OCI-LY1 (cell line): Measurements from ENCODE around the gene CBFA2T3.

ENCODE experiments used
- H2AFZ ChIP-seq: fragments of 200-600 bp; sonication (generic), shearing (Covaris generic); 2 replicates; pipeline ENCODE4 v1.6.0; 2014; ENCODE audit warnings: antibody characterized with exemption, mild to moderate bottlenecking, low read length
- H3F3A ChIP-seq: fragments of 200-600 bp; sonication (generic), shearing (Covaris generic); 2 replicates; pipeline ENCODE4 v1.6.0; 2014; ENCODE audit warnings: mild to moderate bottlenecking, antibody characterized with exemption, low read length, moderate library complexity; ENCODE audit not compliant: insufficient read depth
- H3K27ac ChIP-seq: fragments of 200-600 bp; sonication (generic); 2 replicates; pipeline ENCODE4 v1.5.1; 2014; ENCODE audit warnings: low read length, mixed run types, mild to moderate bottlenecking, low read depth; ENCODE audit not compliant: poor library complexity, severe bottlenecking
- H3K27me3 ChIP-seq: fragments of 200-600 bp; sonication (generic); 2 replicates; pipeline ENCODE4 v1.6.0; 2014; ENCODE audit warnings: antibody characterized with exemption, mild to moderate bottlenecking, low read length, moderate library complexity; ENCODE audit not compliant: insufficient read depth
- H3K36me3 ChIP-seq: fragments of 200-600 bp; sonication (generic); 2 replicates; pipeline ENCODE4 v1.6.1; 2014; ENCODE audit warnings: mild to moderate bottlenecking, antibody characterized with exemption, low read length, moderate library complexity, mixed read lengths; ENCODE audit not compliant: insufficient read depth
- H3K4me1 ChIP-seq: fragments of 200-600 bp; sonication (generic); 2 replicates; pipeline ENCODE4 v1.5.1; 2014; ENCODE audit warnings: mild to moderate bottlenecking, low read length, moderate library complexity; ENCODE audit not compliant: insufficient read depth, severe bottlenecking
- H3K4me2 ChIP-seq: fragments of 200-600 bp; sonication (generic), shearing (Covaris generic); 2 replicates; pipeline ENCODE4 v1.6.1; 2014; ENCODE audit warnings: low read length
- H3K4me3 ChIP-seq: fragments of 200-600 bp; sonication (generic); 2 replicates; pipeline ENCODE4 v1.5.1; 2014; ENCODE audit warnings: low read length, low read depth, mild to moderate bottlenecking, mixed read lengths; ENCODE audit not compliant: poor library complexity, severe bottlenecking
- H3K79me2 ChIP-seq: fragments of 200-600 bp; shearing (Covaris generic); 2 replicates; pipeline ENCODE4 v1.6.1; 2016; ENCODE audit warnings: mixed run types, low read length, mixed read lengths; ENCODE audit not compliant: insufficient read depth
- H3K9ac ChIP-seq: fragments of 200-600 bp; sonication (generic), shearing (Covaris generic); 2 replicates; pipeline ENCODE4 v1.6.1; 2014; ENCODE audit warnings: mild to moderate bottlenecking, low read length, mixed read lengths
- H3K9me2 ChIP-seq: fragments of 200-600 bp; sonication (generic), shearing (Covaris generic); 2 replicates; pipeline ENCODE4 v1.6.1; 2014; ENCODE audit warnings: low read depth, mild to moderate bottlenecking, low read length, mixed read lengths
- H3K9me3 ChIP-seq: fragments of 200-600 bp; shearing (Covaris generic); 2 replicates; pipeline ENCODE4 v1.6.1; 2014; ENCODE audit warnings: low read length, mixed read lengths
- H4K20me1 ChIP-seq: fragments of 200-600 bp; sonication (generic), shearing (Covaris generic); 2 replicates; pipeline ENCODE4 v1.6.0; 2016; ENCODE audit warnings: mild to moderate bottlenecking, low read length; ENCODE audit not compliant: insufficient read depth
- EZH2 ChIP-seq: fragments of 200-600 bp; sonication (generic), shearing (Covaris generic); IDR thresholded peaks from 2 replicates; pipeline ENCODE4 v1.8.0; 2017; ENCODE audit warnings: borderline replicate concordance, mixed run types, mild to moderate bottlenecking, antibody characterized with exemption, low read length, moderate library complexity, mixed read lengths
- TF ChIP-seq, protein P1 (sequence below): fragments of 200-600 bp; sonication (generic), shearing (Covaris generic); IDR thresholded peaks from 2 replicates; pipeline ENCODE4 v1.5.1; 2017; ENCODE audit warnings: mild to moderate bottlenecking, antibody characterized with exemption, low read length, moderate library complexity, mixed read lengths

CBFA2T3 gene

GRCh38 chr16:88834670-88835069 is 142.3 kb downstream of the CBFA2T3 start:
- no peak overlapping the region for H2AFZ ChIP-seq
- H3K79me2 ChIP-seq, result no peaks in the 10 kb centered on the region

GRCh38 chr16:88833086-88833485 is 143.9 kb downstream of the CBFA2T3 start:
- no peak overlapping the region for H3K27ac ChIP-seq

More at GRCh38 chr16:88834670-88835069, 142.3 kb downstream of the CBFA2T3 start:
- Histone ChIP-seq H3K27ac (no peak overlapping the region), H3K27me3 (no peaks in the 10 kb centered on the region), H3K9ac (no peak overlapping the region), H3K9me3 (no peaks in the 10 kb centered on the region), H4K20me1 (no peaks in the 10 kb centered on the region), H3K9me2 (no peaks in the 10 kb centered on the region), H3K36me3 (no peaks in the 10 kb centered on the region), H3F3A (no peaks in the 10 kb centered on the region), H3K4me3 (no peak overlapping the region), H3K4me1 (no peaks in the 10 kb centered on the region), H3K4me2 (no peak overlapping the region)
- TF ChIP-seq, protein P1, sequence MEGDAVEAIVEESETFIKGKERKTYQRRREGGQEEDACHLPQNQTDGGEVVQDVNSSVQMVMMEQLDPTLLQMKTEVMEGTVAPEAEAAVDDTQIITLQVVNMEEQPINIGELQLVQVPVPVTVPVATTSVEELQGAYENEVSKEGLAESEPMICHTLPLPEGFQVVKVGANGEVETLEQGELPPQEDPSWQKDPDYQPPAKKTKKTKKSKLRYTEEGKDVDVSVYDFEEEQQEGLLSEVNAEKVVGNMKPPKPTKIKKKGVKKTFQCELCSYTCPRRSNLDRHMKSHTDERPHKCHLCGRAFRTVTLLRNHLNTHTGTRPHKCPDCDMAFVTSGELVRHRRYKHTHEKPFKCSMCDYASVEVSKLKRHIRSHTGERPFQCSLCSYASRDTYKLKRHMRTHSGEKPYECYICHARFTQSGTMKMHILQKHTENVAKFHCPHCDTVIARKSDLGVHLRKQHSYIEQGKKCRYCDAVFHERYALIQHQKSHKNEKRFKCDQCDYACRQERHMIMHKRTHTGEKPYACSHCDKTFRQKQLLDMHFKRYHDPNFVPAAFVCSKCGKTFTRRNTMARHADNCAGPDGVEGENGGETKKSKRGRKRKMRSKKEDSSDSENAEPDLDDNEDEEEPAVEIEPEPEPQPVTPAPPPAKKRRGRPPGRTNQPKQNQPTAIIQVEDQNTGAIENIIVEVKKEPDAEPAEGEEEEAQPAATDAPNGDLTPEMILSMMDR, result no peak
- no peak for TF ChIP-seq EZH2

GRCh38 chr16:88831838-88832237 is 145.2 kb downstream of the CBFA2T3 start:
- no peaks in the 10 kb centered on the region for H3K79me2 ChIP-seq
- no peaks in the 10 kb centered on the region for H3K36me3 ChIP-seq
- H3K9ac ChIP-seq, result no peak overlapping the region
- no peaks in the 10 kb centered on the region for H3K4me1 ChIP-seq
- H3K9me3 ChIP-seq, result no peaks in the 10 kb centered on the region
- no peaks in the 10 kb centered on the region for H3K9me2 ChIP-seq
- TF ChIP-seq, protein P1, result no peak
- no peak for TF ChIP-seq EZH2
- H3K4me3 ChIP-seq, result no peak overlapping the region
- no peaks in the 10 kb centered on the region for H3F3A ChIP-seq
- H4K20me1 ChIP-seq, result no peaks in the 10 kb centered on the region
- no peak overlapping the region for H3K4me2 ChIP-seq
- no peak overlapping the region for H3K27ac ChIP-seq
- no peak overlapping the region for H2AFZ ChIP-seq
- 0 out of 2 replicates have a peak, but pooled peaks cover 2% of the 10 kb centered on the region for H3K27me3 ChIP-seq

More at GRCh38 chr16:88833086-88833485, 143.9 kb downstream of the CBFA2T3 start:
- H3K4me2 ChIP-seq, result no peak overlapping the region
- H2AFZ ChIP-seq, result no peak overlapping the region
- no peak overlapping the region for H3K4me3 ChIP-seq
- no peaks in the 10 kb centered on the region for H3K9me2 ChIP-seq
- no peaks in the 10 kb centered on the region for H4K20me1 ChIP-seq
- no peaks in the 10 kb centered on the region for H3K27me3 ChIP-seq
- no peaks in the 10 kb centered on the region for H3K36me3 ChIP-seq
- TF ChIP-seq, protein P1, result no peak
- no peak for TF ChIP-seq EZH2
- H3K9ac ChIP-seq, result no peak overlapping the region
- H3F3A ChIP-seq, result no peaks in the 10 kb centered on the region
- no peaks in the 10 kb centered on the region for H3K4me1 ChIP-seq
- H3K9me3 ChIP-seq, result no peaks in the 10 kb centered on the region
- H3K79me2 ChIP-seq, result no peaks in the 10 kb centered on the region
